SK-N-SH (cell line): Measurements from ENCODE around the gene TP53TG5. TPM values are rescaled to one million over a fixed set of nuclear protein-coding genes. Genes with fewer than 3 reads are reported as not detected.

Experiments used
- CTCF ChIA-PET: fragments of 300-600, 350-600 bp; formaldehyde crosslinking; extraction: SDS; loops from one replicate; lab custom pipeline; 2021; lab: Yijun Ruan, JAX
- POLR2A ChIA-PET: fragments of 350-600 bp; sonication (Branson Sonifier 250); formaldehyde crosslinking; extraction: SDS; loops from one replicate; lab custom pipeline; 2020; ENCODE audit warnings: antibody characterized with exemption, inconsistent platforms; lab: Yijun Ruan, JAX
- DNase-seq: peaks from one replicate; pipeline ENCODE4 v3.0.0; 2012
- H2AFZ ChIP-seq: fragments of 200-600 bp; sonication (generic); 2 replicates; pipeline ENCODE4 v1.8.1; 2016; ENCODE audit warnings: antibody characterized with exemption, mild to moderate bottlenecking, low read depth
- H3F3A ChIP-seq: fragments of 200-600 bp; sonication (generic); replicated peaks from 2 replicates; pipeline ENCODE3; 2016; ENCODE audit warnings: antibody characterized with exemption, mild to moderate bottlenecking; ENCODE audit not compliant: insufficient read depth
- H3K27ac ChIP-seq, 2 experiments: fragments of 200-500 bp in 1 of 2; fragments of 200-600 bp in 1 of 2; sonication (Bioruptor generic) in 1 of 2; sonication (generic), shearing (Covaris generic) in 1 of 2; 2 replicates each; pipeline versions ENCODE4 v1.5.1 to v1.6.1; 2014 to 2016; ENCODE audit warnings: low read depth in 2 of 2, inconsistent platforms in 1 of 2, low read length in 1 of 2, mild to moderate bottlenecking in 1 of 2, mixed read lengths in 1 of 2
- H3K27me3 ChIP-seq: fragments of 200-600 bp; sonication (generic), shearing (Covaris generic); 2 replicates; pipeline ENCODE4 v1.6.1; 2016; ENCODE audit warnings: mixed run types; ENCODE audit not compliant: insufficient read depth
- H3K36me3 ChIP-seq, 2 experiments: fragments of 200-500 bp in 1 of 2; fragments of 200-600 bp in 1 of 2; sonication (Bioruptor generic) in 1 of 2; sonication (generic) in 1 of 2; replicated peaks in 1 of 2; 2 replicates each; pipeline versions ENCODE3 to v1.5.1; 2014 to 2016; ENCODE audit warnings: low read length in 1 of 2, mild to moderate bottlenecking in 1 of 2; ENCODE audit not compliant: insufficient read depth in 2 of 2, control insufficient read depth in 1 of 2
- H3K4me1 ChIP-seq, 2 experiments: fragments of 200-500 bp in 1 of 2; fragments of 200-600 bp in 1 of 2; sonication (Bioruptor generic) in 1 of 2; sonication (generic), shearing (Covaris generic) in 1 of 2; 2 replicates each; pipeline versions ENCODE4 v1.5.1 to v1.6.1; 2014 to 2016; ENCODE audit warnings: low read depth in 1 of 2, low read length in 1 of 2, mixed run types in 1 of 2; ENCODE audit not compliant: insufficient read depth in 2 of 2, control insufficient read depth in 1 of 2
- H3K4me2 ChIP-seq: fragments of 200-600 bp; sonication (generic), shearing (Covaris generic); 2 replicates; pipeline ENCODE4 v1.6.1; 2017; ENCODE audit warnings: mixed run types
- H3K4me3 ChIP-seq, 2 experiments: fragments of 200-500 bp in 1 of 2; fragments of 200-600 bp in 1 of 2; sonication (Bioruptor generic) in 1 of 2; sonication (generic), shearing (Covaris generic) in 1 of 2; 2 replicates each; pipeline versions ENCODE4 v1.5.1 to v1.8.1; 2014 to 2016; ENCODE audit warnings: low read depth in 2 of 2, inconsistent platforms in 1 of 2, low read length in 1 of 2, mild to moderate bottlenecking in 1 of 2, mixed read lengths in 1 of 2, moderate library complexity in 1 of 2
- H3K79me2 ChIP-seq: fragments of 200-600 bp; sonication (generic); 2 replicates; pipeline ENCODE4 v1.8.1; 2017; ENCODE audit warnings: mild to moderate bottlenecking; ENCODE audit not compliant: insufficient read depth
- H3K9ac ChIP-seq: fragments of 200-600 bp; sonication (generic); 2 replicates; pipeline ENCODE4 v1.6.1; 2017; ENCODE audit warnings: mixed run types
- H3K9me2 ChIP-seq: fragments of 200-600 bp; sonication (generic); 2 replicates; pipeline ENCODE4 v1.6.1; 2017; ENCODE audit warnings: mixed run types
- H3K9me3 ChIP-seq: fragments of 200-600 bp; sonication (generic); 2 replicates; pipeline ENCODE4 v1.6.1; 2017; ENCODE audit warnings: mixed run types, mild to moderate bottlenecking, moderate library complexity
- H4K20me1 ChIP-seq: fragments of 200-600 bp; sonication (generic); 2 replicates; pipeline ENCODE4 v1.6.1; 2017; ENCODE audit warnings: mild to moderate bottlenecking, mixed run types; ENCODE audit not compliant: insufficient read depth
- EZH2phosphoT487 ChIP-seq: fragments of 200-600 bp; sonication (generic); IDR thresholded peaks from 2 replicates; pipeline ENCODE4 v1.6.1; 2017; ENCODE audit warnings: low read depth, mixed run types, mild to moderate bottlenecking, antibody characterized with exemption, moderate library complexity, borderline replicate concordance
- FOSL2 ChIP-seq: IDR thresholded peaks from 2 replicates; pipeline ENCODE4 v1.4.0; 2012; ENCODE audit warnings: low read depth, mild to moderate bottlenecking, moderate library complexity, borderline replicate concordance
- FOXJ3 ChIP-seq: sonication (generic); formaldehyde crosslinking; IDR thresholded peaks from 2 replicates; pipeline ENCODE4 v1.5.1; 2020; ENCODE audit warnings: mild to moderate bottlenecking, missing genetic modification reagents
- GABPA ChIP-seq: IDR thresholded peaks from 2 replicates; pipeline ENCODE4 v1.4.0; 2012; ENCODE audit warnings: low read depth, mild to moderate bottlenecking
- JUND ChIP-seq: IDR thresholded peaks from 2 replicates; pipeline ENCODE4 v1.4.0; 2012
- MEF2A ChIP-seq: IDR thresholded peaks from 2 replicates; pipeline ENCODE4 v1.4.0; 2012; ENCODE audit warnings: low read depth, borderline replicate concordance
- NFIC ChIP-seq: IDR thresholded peaks from 2 replicates; pipeline ENCODE4 v1.4.0; 2012; ENCODE audit warnings: borderline replicate concordance
- PBX3 ChIP-seq: IDR thresholded peaks from 2 replicates; pipeline ENCODE4; 2012
- RCOR1 ChIP-seq: fragments of 150-350 bp; IDR thresholded peaks from 2 replicates; pipeline ENCODE4 v1.6.1; 2017; ENCODE audit warnings: antibody characterized with exemption, low read length
- REST ChIP-seq: IDR thresholded peaks from 2 replicates; pipeline ENCODE4 v1.6.1; 2012; ENCODE audit warnings: mild to moderate bottlenecking, low read depth, low read length, moderate library complexity
- SIN3A ChIP-seq: IDR thresholded peaks from 2 replicates; pipeline ENCODE4 v1.6.1; 2012; ENCODE audit warnings: low read depth, mild to moderate bottlenecking, low read length, moderate library complexity, borderline replicate concordance
- SMC3 ChIP-seq: IDR thresholded peaks from 2 replicates; pipeline ENCODE4 v1.6.1; 2012; ENCODE audit warnings: low read depth, low read length, improper control_type of control experiment
- TAF1 ChIP-seq: IDR thresholded peaks from 2 replicates; pipeline ENCODE4 v1.6.1; 2012; ENCODE audit warnings: low read depth, mild to moderate bottlenecking, low read length, moderate library complexity, borderline replicate concordance
- TCF12 ChIP-seq: IDR thresholded peaks from 2 replicates; pipeline ENCODE4 v1.4.0; 2012
- TEAD4 ChIP-seq: IDR thresholded peaks from 2 replicates; pipeline ENCODE4 v1.4.0; 2012; ENCODE audit warnings: mild to moderate bottlenecking, borderline replicate concordance; ENCODE audit not compliant: insufficient read depth
- WGBS: methylation state at CpG from one replicate; pipeline ENCODE4 v1.1.6; 2017; ENCODE audit warnings: low lambda C conversion rate; 5-methylcytosine and 5-hydroxymethylcytosine counted together
- polyA plus RNA-seq, 3 experiments: library from polyadenylated mRNA; depleted of rRNA; stranded (reverse); fragments of >200 nt; gene quantifications; 2 replicates each; pipeline ENCODE4 v1.2.3, GENCODE V29; 2012
- TF ChIP-seq, protein P1 (sequence below): IDR thresholded peaks from 2 replicates; pipeline ENCODE4 v1.4.0; 2012; ENCODE audit warnings: low read depth
- TF ChIP-seq, protein P2 (sequence below): fragments of 150-350 bp; IDR thresholded peaks from 2 replicates; pipeline ENCODE4 v1.6.1; 2016; ENCODE audit warnings: mild to moderate bottlenecking, low read depth, low read length
- TF ChIP-seq, protein P3 (sequence below): fragments of 200-600 bp; sonication (generic); IDR thresholded peaks from 2 replicates; pipeline ENCODE4 v1.6.1; 2017; ENCODE audit warnings: antibody characterized with exemption, mild to moderate bottlenecking, moderate library complexity

TP53TG5 gene
- polyA plus RNA-seq, 1 of the 3 experiments (the other 2 are of a cell fraction) = not detected

DNA sequence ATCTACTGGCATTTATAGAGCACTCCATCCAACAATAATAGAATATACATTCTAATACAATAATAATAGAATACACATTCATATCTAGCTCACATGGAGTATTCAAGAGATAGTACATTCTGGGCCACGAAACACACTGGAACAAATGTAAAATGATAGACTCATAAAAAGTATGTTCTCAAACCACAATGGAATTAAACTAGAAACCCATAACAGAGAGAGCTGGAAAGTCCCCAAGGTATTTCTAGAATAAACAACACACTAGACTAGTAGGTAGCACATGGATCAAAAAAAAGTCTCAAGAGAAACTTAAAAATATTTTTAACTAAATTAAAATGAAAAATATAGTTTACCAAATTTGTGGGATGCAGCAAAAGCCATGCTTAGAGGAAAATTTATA, 9.1 kb upstream of the TP53TG5 start:
- DNase-seq = no peak

More for the DNA sequence above, 9.1 kb upstream of the TP53TG5 start:
- no peak overlapping the region for H2AFZ ChIP-seq
- no peaks in the 10 kb centered on the region for H3K4me1 ChIP-seq
- H3K4me2 ChIP-seq = no peak overlapping the region
- CTCF ChIA-PET = interaction anchor here (1.1 to 2.0 kb wide), 4 partner anchors 14 to 50 kb away, joined by 4 to 6 read pairs (median 6); partner anchors contain the start of gene SYS1
- TF ChIP-seq GABPA (no peak), EZH2phosphoT487 (no peak), SMC3 (no peak), TAF1 (no peak), FOXJ3 (CRISPR knock-in tag) (no peak), MEF2A (no peak), NFIC (no peak), FOSL2 (no peak), PBX3 (no peak), JUND (no peak), TCF12 (no peak), TEAD4 (no peak), RCOR1 (no peak), REST (no peak), SIN3A (no peak)
- TF ChIP-seq, protein P1, sequence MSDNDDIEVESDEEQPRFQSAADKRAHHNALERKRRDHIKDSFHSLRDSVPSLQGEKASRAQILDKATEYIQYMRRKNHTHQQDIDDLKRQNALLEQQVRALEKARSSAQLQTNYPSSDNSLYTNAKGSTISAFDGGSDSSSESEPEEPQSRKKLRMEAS = no peak
- TF ChIP-seq, protein P2, sequence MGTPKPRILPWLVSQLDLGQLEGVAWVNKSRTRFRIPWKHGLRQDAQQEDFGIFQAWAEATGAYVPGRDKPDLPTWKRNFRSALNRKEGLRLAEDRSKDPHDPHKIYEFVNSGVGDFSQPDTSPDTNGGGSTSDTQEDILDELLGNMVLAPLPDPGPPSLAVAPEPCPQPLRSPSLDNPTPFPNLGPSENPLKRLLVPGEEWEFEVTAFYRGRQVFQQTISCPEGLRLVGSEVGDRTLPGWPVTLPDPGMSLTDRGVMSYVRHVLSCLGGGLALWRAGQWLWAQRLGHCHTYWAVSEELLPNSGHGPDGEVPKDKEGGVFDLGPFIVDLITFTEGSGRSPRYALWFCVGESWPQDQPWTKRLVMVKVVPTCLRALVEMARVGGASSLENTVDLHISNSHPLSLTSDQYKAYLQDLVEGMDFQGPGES = no peak
- TF ChIP-seq, protein P3, sequence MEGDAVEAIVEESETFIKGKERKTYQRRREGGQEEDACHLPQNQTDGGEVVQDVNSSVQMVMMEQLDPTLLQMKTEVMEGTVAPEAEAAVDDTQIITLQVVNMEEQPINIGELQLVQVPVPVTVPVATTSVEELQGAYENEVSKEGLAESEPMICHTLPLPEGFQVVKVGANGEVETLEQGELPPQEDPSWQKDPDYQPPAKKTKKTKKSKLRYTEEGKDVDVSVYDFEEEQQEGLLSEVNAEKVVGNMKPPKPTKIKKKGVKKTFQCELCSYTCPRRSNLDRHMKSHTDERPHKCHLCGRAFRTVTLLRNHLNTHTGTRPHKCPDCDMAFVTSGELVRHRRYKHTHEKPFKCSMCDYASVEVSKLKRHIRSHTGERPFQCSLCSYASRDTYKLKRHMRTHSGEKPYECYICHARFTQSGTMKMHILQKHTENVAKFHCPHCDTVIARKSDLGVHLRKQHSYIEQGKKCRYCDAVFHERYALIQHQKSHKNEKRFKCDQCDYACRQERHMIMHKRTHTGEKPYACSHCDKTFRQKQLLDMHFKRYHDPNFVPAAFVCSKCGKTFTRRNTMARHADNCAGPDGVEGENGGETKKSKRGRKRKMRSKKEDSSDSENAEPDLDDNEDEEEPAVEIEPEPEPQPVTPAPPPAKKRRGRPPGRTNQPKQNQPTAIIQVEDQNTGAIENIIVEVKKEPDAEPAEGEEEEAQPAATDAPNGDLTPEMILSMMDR = no peak
- H4K20me1 ChIP-seq = no peaks in the 10 kb centered on the region
- peaks cover 6% of the 10 kb centered on the region; the same call in 1 of the 2 replicates for H3K9me3 ChIP-seq
- no peak overlapping the region for H3K9ac ChIP-seq
- H3K27me3 ChIP-seq = no peaks in the 10 kb centered on the region
- no peak overlapping the region for H3K27ac ChIP-seq
- POLR2A ChIA-PET = no interaction called here
- H3K4me3 ChIP-seq = no peak overlapping the region
- no peaks in the 10 kb centered on the region for H3K9me2 ChIP-seq
- 68% methylated on average over 1 of the region's 1 CpG for WGBS
- H3F3A ChIP-seq = peaks cover 10% of the 10 kb centered on the region
- no peaks in the 10 kb centered on the region for H3K79me2 ChIP-seq
- peaks cover 0 to 10% of the 10 kb centered on the region in 2 experiments for H3K36me3 ChIP-seq
